Neural cell (in vitro differentiated cells): ENCODE results near the gene SLC17A5. TPM values are rescaled to one million over a fixed set of nuclear protein-coding genes. Genes with fewer than 3 reads are reported as not detected.
"Not testable (repeated sequence)": the region's sequence is repeated elsewhere in the genome, so short reads cannot be mapped to it uniquely, and the experiment has no call there.

Experiments used
- H2AFZ ChIP-seq: fragments of 200-600, 300-800 bp; sonication (generic), shearing (Covaris generic); 2 replicates; pipeline ENCODE4 v1.6.0; 2014; ENCODE audit warnings: low read depth, mild to moderate bottlenecking, antibody characterized with exemption, low read length, moderate library complexity
- H3F3A ChIP-seq: fragments of 200-600 bp; shearing (Covaris generic); 2 replicates; pipeline ENCODE4 v1.6.1; 2016; ENCODE audit warnings: mild to moderate bottlenecking, moderate library complexity, mixed read lengths, antibody characterized with exemption, low read length; ENCODE audit not compliant: insufficient read depth, poor library complexity, severe bottlenecking
- H3K27ac ChIP-seq: fragments of 200-600, 300-800 bp; sonication (generic), shearing (Covaris generic); 2 replicates; pipeline ENCODE4 v1.5.1; 2014; ENCODE audit warnings: mild to moderate bottlenecking, low read length, moderate library complexity
- H3K27me3 ChIP-seq: fragments of 300-800, 200-600 bp; sonication (generic), shearing (Covaris generic); 2 replicates; pipeline ENCODE4 v1.6.0; 2014; ENCODE audit warnings: mild to moderate bottlenecking, low read depth, low read length, moderate library complexity; ENCODE audit not compliant: insufficient read depth
- H3K36me3 ChIP-seq: fragments of 300-800, 200-600 bp; sonication (generic), shearing (Covaris generic); 2 replicates; pipeline ENCODE4 v1.5.1; 2014; ENCODE audit warnings: mild to moderate bottlenecking, antibody characterized with exemption, low read length, moderate library complexity; ENCODE audit not compliant: insufficient read depth
- H3K4me2 ChIP-seq: fragments of 300-800, 200-600 bp; sonication (generic), shearing (Covaris generic); 2 replicates; pipeline ENCODE4 v1.6.0; 2014; ENCODE audit warnings: mild to moderate bottlenecking, low read length
- H3K4me3 ChIP-seq: fragments of 300-800, 200-600 bp; sonication (generic), shearing (Covaris generic); 2 replicates; pipeline ENCODE4 v1.5.1; 2014; ENCODE audit warnings: mild to moderate bottlenecking, low read length, moderate library complexity
- H3K79me2 ChIP-seq: fragments of 200-600 bp; shearing (Covaris generic); replicated peaks from 2 replicates; pipeline ENCODE4 v1.6.0; 2014; ENCODE audit warnings: mild to moderate bottlenecking, low read length, moderate library complexity; ENCODE audit not compliant: insufficient read depth
- H3K9ac ChIP-seq: fragments of 300-800, 200-600 bp; sonication (generic), shearing (Covaris generic); 2 replicates; pipeline ENCODE4 v1.6.1; 2016; ENCODE audit warnings: mild to moderate bottlenecking, low read length, mixed read lengths
- H3K9me2 ChIP-seq: fragments of 200-600 bp; shearing (Covaris generic); 2 replicates; pipeline ENCODE4 v1.6.1; 2016; ENCODE audit warnings: mild to moderate bottlenecking, low read length, mixed read lengths; ENCODE audit not compliant: insufficient read depth
- H3K9me3 ChIP-seq: fragments of 200-600, 300-800 bp; sonication (generic), shearing (Covaris generic); 2 replicates; pipeline ENCODE4 v1.6.1; 2016; ENCODE audit warnings: mild to moderate bottlenecking, mixed run types, low read length, moderate library complexity, mixed read lengths
- H4K20me1 ChIP-seq: fragments of 200-600 bp; shearing (Covaris generic); 2 replicates; pipeline ENCODE4 v1.6.1; 2016; ENCODE audit warnings: mild to moderate bottlenecking, mixed run types; ENCODE audit not compliant: insufficient read depth
- EP300 ChIP-seq: fragments of 450-650 bp; conservative IDR thresholded peaks from 2 replicates; pipeline ENCODE4 v1.6.1; 2014; ENCODE audit warnings: antibody characterized with exemption, mild to moderate bottlenecking, moderate library complexity; ENCODE audit not compliant: poor library complexity, severe bottlenecking
- EZH2 ChIP-seq: fragments of 200-600, 300-800 bp; shearing (Covaris generic), sonication (generic); IDR thresholded peaks from 2 replicates; pipeline ENCODE4 v1.6.1; 2014; ENCODE audit warnings: antibody characterized with exemption, low read length, borderline replicate concordance, mild to moderate bottlenecking; ENCODE audit not compliant: insufficient read depth, poor library complexity, severe bottlenecking
- MXI1 ChIP-seq: fragments of 450-650 bp; conservative IDR thresholded peaks from 2 replicates; pipeline ENCODE4 v1.6.1; 2014; ENCODE audit warnings: antibody characterized with exemption, mild to moderate bottlenecking; ENCODE audit not compliant: poor library complexity, severe bottlenecking
- POLR2AphosphoS5 ChIP-seq: IDR thresholded peaks from 2 replicates; pipeline ENCODE4 v1.6.1; 2012
- RAD21 ChIP-seq: fragments of 450-650 bp; conservative IDR thresholded peaks from 2 replicates; pipeline ENCODE4 v1.6.1; 2014; ENCODE audit warnings: antibody characterized with exemption, mild to moderate bottlenecking, moderate library complexity
- SMC3 ChIP-seq: fragments of 450-650 bp; conservative IDR thresholded peaks from 2 replicates; pipeline ENCODE4 v1.6.1; 2014; ENCODE audit warnings: antibody characterized with exemption, mild to moderate bottlenecking, moderate library complexity; ENCODE audit not compliant: poor library complexity
- TAF1 ChIP-seq: IDR thresholded peaks from 2 replicates; pipeline ENCODE4 v1.6.1; 2012; ENCODE audit warnings: low read depth
- polyA plus RNA-seq: library from polyadenylated mRNA; depleted of rRNA; stranded (reverse); fragments of >200 nt; gene quantifications from 2 replicates; pipeline ENCODE4 v1.2.3, GENCODE V29; 2014
- TF ChIP-seq, protein P1 (sequence below): fragments of 450-650 bp; IDR thresholded peaks from 2 replicates; pipeline ENCODE4 v1.5.1; 2014; ENCODE audit warnings: antibody characterized with exemption, mild to moderate bottlenecking, moderate library complexity; ENCODE audit not compliant: poor library complexity, severe bottlenecking
- TF ChIP-seq, protein P2 (sequence below): IDR thresholded peaks from 2 replicates; pipeline ENCODE4 v1.6.1; 2012; ENCODE audit warnings: borderline replicate concordance

The SLC17A5 gene
- polyA plus RNA-seq, 1 donor from 2014 or later, result 12.3 TPM

DNA sequence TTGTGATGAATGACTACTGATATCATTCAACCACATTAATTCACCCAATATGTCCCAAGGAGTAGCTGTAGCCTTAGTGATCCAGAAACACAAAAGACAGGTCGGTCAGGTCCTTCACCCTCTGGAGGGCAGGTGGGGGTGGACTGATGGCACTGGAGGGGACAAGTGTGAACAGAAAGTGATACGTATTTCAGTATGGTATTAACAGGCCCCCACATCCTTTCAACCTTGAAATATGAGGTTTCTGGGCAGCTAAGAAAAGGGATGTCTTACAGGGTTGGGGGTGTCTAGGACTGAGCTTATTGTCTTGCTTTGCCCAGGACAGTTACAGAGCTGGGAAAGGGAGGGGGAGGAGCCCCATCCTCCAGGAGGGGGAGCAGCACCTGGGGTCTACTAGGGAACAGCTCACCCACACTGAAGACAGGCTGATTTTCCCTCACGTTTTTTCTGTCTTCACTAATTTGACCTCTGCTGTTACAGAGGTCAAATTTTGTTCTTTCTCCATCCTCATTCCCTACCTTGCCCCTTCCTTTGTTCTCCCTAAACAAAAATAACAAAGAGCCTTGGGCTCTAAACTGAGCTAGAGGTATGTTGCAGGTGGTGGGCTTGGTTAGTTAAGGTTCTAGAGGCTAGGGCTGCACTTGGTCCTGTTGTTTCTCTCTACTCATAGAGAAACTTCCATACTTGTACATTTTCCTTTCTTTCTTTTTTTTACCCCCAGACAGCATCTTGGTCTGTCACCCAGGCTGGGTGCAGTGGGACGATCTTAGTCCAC lies 95.0 kb downstream of the SLC17A5 start:
- Histone ChIP-seq H3K27ac (no peak overlapping the region), H3K9ac (no peak overlapping the region), H3K9me3 (no peaks in the 10 kb centered on the region), H3K4me2 (no peak overlapping the region), H2AFZ (no peak overlapping the region), H3K36me3 (no peaks in the 10 kb centered on the region), H3K4me3 (no peak overlapping the region), H3K79me2 (no peaks in the 10 kb centered on the region), H3K27me3 (no peaks in the 10 kb centered on the region), H4K20me1 (no peaks in the 10 kb centered on the region), H3F3A (no peaks in the 10 kb centered on the region), H3K9me2 (no peaks in the 10 kb centered on the region)
- TF ChIP-seq EP300, result no peak
- TF ChIP-seq, protein P1, sequence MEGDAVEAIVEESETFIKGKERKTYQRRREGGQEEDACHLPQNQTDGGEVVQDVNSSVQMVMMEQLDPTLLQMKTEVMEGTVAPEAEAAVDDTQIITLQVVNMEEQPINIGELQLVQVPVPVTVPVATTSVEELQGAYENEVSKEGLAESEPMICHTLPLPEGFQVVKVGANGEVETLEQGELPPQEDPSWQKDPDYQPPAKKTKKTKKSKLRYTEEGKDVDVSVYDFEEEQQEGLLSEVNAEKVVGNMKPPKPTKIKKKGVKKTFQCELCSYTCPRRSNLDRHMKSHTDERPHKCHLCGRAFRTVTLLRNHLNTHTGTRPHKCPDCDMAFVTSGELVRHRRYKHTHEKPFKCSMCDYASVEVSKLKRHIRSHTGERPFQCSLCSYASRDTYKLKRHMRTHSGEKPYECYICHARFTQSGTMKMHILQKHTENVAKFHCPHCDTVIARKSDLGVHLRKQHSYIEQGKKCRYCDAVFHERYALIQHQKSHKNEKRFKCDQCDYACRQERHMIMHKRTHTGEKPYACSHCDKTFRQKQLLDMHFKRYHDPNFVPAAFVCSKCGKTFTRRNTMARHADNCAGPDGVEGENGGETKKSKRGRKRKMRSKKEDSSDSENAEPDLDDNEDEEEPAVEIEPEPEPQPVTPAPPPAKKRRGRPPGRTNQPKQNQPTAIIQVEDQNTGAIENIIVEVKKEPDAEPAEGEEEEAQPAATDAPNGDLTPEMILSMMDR, result no peak
- TF ChIP-seq SMC3, result no peak
- TF ChIP-seq EZH2, result no peak
- TF ChIP-seq, protein P2, sequence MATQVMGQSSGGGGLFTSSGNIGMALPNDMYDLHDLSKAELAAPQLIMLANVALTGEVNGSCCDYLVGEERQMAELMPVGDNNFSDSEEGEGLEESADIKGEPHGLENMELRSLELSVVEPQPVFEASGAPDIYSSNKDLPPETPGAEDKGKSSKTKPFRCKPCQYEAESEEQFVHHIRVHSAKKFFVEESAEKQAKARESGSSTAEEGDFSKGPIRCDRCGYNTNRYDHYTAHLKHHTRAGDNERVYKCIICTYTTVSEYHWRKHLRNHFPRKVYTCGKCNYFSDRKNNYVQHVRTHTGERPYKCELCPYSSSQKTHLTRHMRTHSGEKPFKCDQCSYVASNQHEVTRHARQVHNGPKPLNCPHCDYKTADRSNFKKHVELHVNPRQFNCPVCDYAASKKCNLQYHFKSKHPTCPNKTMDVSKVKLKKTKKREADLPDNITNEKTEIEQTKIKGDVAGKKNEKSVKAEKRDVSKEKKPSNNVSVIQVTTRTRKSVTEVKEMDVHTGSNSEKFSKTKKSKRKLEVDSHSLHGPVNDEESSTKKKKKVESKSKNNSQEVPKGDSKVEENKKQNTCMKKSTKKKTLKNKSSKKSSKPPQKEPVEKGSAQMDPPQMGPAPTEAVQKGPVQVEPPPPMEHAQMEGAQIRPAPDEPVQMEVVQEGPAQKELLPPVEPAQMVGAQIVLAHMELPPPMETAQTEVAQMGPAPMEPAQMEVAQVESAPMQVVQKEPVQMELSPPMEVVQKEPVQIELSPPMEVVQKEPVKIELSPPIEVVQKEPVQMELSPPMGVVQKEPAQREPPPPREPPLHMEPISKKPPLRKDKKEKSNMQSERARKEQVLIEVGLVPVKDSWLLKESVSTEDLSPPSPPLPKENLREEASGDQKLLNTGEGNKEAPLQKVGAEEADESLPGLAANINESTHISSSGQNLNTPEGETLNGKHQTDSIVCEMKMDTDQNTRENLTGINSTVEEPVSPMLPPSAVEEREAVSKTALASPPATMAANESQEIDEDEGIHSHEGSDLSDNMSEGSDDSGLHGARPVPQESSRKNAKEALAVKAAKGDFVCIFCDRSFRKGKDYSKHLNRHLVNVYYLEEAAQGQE, result no peak
- no peak for TF ChIP-seq RAD21
- no peak for TF ChIP-seq TAF1
- TF ChIP-seq MXI1, result no peak
- no peak for TF ChIP-seq POLR2AphosphoS5

DNA sequence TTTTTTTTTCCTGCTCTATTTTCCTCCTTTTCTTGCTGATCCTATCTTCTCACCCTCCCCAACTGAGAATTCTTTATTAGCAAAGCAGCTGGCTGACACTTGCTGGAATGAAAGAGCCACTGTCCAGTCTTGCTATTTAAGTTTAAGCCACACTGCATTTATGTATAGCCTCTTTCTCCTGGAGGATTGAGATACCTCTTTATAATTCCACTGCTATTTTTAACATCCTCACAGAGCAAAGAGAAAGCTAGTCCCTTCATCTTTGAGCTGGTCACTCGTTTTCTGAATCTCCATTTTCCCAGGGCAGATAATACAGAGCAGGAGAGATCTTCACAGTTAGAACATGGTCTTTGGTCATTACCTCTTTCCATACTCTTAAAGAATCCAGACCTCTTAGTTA lies 97.0 kb downstream of the SLC17A5 start:
- Histone ChIP-seq H3K36me3 (no peaks in the 10 kb centered on the region), H2AFZ (no peak overlapping the region), H3K9me3 (no peaks in the 10 kb centered on the region), H3K27me3 (no peaks in the 10 kb centered on the region), H4K20me1 (no peaks in the 10 kb centered on the region), H3K9me2 (no peaks in the 10 kb centered on the region), H3K9ac (no peak overlapping the region), H3K4me3 (no peak overlapping the region), H3K4me2 (no peak overlapping the region), H3K27ac (no peak overlapping the region), H3F3A (no peaks in the 10 kb centered on the region), H3K79me2 (no peaks in the 10 kb centered on the region)
- TF ChIP-seq, protein P1, result no peak
- TF ChIP-seq SMC3 (no peak), EP300 (no peak), POLR2AphosphoS5 (no peak), TAF1 (no peak), RAD21 (no peak), EZH2 (no peak), MXI1 (no peak)
- TF ChIP-seq, protein P2, result no peak

DNA sequence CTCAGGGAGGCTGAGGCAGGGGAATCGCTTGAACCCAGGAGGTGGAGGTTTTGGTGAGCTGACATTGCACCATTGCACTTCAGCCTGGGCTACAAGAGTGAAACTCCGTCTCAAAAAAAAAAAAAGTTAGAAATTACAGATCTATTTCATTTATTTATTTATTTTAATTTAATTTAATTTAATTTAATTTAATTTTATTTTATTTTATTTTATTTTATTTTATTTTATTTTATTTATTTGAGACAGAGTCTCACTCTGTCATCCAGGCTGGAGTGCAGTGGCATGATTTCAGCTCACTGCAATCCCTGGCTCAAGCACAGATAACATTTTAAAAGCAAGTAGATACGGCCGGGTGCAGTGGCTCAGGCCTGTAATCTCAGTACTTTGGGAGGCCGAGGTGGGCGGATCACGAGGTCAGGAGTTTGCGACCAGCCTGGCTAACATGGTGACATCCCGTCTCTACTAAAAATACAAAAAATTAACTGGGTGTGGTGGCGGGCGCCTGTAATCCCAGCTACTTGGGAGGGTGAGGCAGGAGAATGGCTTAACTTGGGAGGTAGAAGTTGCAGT lies 98.3 kb downstream of the SLC17A5 start:
- H4K20me1 ChIP-seq, H3F3A ChIP-seq, H3K4me2 ChIP-seq, H3K9me2 ChIP-seq, H3K9ac ChIP-seq, H3K79me2 ChIP-seq, H3K27ac ChIP-seq, H3K9me3 ChIP-seq, H3K4me3 ChIP-seq, H3K36me3 ChIP-seq, H3K27me3 ChIP-seq, H2AFZ ChIP-seq: not testable (repeated sequence)
